Measurements from ENCODE around the gene IL11.

IL11 gene

DNA sequence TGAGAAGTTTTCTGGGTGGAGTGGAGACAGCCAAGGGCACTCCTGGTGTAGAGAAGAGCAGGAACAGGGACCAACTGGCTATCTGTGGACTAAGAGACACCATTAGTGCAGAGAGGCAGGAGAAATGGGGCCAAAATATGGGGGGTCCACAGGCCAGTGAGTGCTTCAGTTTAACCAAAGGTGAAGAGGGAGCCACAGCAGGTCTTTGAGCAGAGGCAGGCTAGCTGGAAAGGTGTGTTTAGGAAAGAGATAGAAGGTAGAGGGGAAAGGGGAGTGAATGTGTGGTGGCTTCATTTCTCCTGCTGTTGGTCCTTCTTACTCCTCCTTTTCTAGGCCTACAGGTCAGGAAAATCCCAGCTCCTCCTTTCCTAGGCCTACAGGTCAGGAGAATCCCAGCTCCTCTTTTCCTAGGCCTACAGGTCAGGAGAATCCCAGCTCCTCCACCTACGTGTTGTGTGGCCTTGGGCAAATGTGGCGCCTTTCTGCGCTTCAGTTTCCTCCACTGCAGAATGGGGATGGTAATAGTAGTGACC lies 12.3 kb upstream of the IL11 start:
- H3K4me1 Mint-ChIP-seq: peaks cover 36% of the 10 kb centered on the region
- H3K27me3 Mint-ChIP-seq (ENCODE audit: low read depth): peaks cover 11% of the 10 kb centered on the region
- peaks cover 15% of the 10 kb centered on the region for H3K36me3 Mint-ChIP-seq (ENCODE audit: low read depth)
- H3K27ac Mint-ChIP-seq: peak overlapping the region in 2 of 3 experiments; percentile 17 to 35
- TF ChIP-seq, protein P1, sequence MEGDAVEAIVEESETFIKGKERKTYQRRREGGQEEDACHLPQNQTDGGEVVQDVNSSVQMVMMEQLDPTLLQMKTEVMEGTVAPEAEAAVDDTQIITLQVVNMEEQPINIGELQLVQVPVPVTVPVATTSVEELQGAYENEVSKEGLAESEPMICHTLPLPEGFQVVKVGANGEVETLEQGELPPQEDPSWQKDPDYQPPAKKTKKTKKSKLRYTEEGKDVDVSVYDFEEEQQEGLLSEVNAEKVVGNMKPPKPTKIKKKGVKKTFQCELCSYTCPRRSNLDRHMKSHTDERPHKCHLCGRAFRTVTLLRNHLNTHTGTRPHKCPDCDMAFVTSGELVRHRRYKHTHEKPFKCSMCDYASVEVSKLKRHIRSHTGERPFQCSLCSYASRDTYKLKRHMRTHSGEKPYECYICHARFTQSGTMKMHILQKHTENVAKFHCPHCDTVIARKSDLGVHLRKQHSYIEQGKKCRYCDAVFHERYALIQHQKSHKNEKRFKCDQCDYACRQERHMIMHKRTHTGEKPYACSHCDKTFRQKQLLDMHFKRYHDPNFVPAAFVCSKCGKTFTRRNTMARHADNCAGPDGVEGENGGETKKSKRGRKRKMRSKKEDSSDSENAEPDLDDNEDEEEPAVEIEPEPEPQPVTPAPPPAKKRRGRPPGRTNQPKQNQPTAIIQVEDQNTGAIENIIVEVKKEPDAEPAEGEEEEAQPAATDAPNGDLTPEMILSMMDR (IDR thresholded peaks at IDR 0.05; ENCODE audit: unreplicated experiment in 3 of 3): no peak
- H3K9me3 Mint-ChIP-seq: no peaks in the 10 kb centered on the region
- H3K4me3 Mint-ChIP-seq: peak overlapping the region; percentile 69 to 80 (median 80)

DNA sequence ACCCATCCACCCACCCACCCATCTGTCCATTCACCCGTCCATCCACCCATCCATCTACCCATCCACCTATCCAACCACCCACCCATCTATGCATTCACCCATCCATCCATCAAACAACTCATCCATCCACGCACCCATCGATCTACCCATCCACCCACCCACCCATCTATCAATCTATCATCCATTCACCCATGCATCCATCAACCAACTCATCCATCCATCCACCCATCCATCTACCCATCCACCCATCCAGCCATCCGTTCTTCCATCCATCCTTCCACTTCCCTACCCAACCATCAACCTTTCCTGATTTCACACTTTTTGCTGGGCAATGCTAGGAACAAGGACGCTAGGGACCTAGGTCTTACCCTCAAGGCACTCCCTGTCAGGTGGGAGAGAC lies 11.8 kb upstream of the IL11 start:
- peak overlapping the region; percentile 69 to 79 (median 71) for H3K4me3 Mint-ChIP-seq
- no peaks in the 10 kb centered on the region for H3K9me3 Mint-ChIP-seq
- peaks cover 10% of the 10 kb centered on the region for H3K36me3 Mint-ChIP-seq (ENCODE audit: low read depth)
- no peak overlapping the region for H3K27ac Mint-ChIP-seq
- TF ChIP-seq, protein P1 (IDR thresholded peaks at IDR 0.05; ENCODE audit: unreplicated experiment in 3 of 3): no peak
- H3K27me3 Mint-ChIP-seq (ENCODE audit: low read depth): peaks cover 11% of the 10 kb centered on the region
- peaks cover 30% of the 10 kb centered on the region for H3K4me1 Mint-ChIP-seq

DNA sequence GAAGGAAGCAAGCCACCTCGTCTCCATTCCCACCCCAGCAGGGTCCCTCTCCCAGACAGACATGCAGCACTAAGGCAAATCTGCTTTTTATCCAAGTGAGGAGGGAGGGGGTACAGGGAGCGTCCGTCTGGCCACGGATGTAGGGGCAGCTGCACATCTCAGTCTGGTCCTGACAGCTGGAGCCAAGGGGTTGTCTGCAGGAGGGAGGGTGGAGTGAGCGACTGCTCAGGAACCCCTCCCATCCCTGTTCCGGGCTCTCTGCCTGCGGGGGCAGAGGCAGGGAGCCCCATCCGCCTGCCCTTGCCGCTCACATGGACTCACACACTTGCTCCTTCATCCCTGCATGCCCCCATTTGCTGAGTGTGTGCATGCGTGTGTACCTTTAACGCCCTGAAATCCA lies 8.9 kb upstream of the IL11 start:
- Mint-ChIP-seq H3K9me3 (no peaks in the 10 kb centered on the region), H3K36me3 (ENCODE audit: low read depth) (no peaks in the 10 kb centered on the region), H3K4me3 (peak overlapping the region in 2 of 3 experiments; percentile 13 to 31), H3K4me1 (peaks cover 19% of the 10 kb centered on the region), H3K27ac (peak overlapping the region; percentile 25 to 71 (median 43)), H3K27me3 (ENCODE audit: low read depth) (peaks cover 14% of the 10 kb centered on the region)
- TF ChIP-seq, protein P1 (IDR thresholded peaks at IDR 0.05; ENCODE audit: unreplicated experiment in 3 of 3): no peak

DNA sequence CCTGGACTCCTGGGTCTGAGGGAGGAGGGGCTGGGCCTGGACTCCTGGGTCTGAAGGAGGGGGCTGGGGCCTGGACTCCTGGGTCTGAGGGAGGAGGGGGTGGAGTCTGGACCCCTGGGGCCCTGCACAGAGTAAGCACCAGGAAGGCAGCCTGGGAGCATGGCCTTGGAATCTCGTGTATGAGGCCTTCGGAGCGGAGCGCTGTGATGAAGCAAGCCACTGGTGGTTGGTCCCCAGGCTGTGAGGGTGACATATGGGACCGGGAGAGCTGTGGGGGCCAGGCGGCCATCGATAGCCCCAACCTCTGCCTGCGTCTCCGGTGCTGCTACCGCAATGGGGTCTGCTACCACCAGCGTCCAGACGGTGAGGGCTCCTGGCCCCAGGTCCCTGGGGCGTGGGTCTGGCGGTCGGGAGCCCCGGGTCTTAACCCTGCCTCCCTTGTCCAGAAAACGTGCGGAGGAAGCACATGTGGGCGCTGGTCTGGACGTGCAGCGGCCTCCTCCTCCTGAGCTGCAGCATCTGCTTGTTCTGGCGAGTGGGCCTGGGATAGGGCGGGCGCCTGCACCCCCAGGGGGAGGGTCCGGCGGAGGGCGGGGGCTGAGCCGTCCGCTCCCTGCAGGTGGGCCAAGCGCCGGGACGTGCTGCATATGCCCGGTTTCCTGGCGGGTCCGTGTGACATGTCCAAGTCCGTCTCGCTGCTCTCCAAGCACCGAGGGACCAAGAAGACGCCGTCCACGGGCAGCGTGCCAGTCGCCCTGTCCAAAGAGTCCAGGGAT lies 7.3 kb upstream of the IL11 start:
- H3K4me3 Mint-ChIP-seq: peak overlapping the region in 1 of 3 experiments; percentile 19
- H3K27me3 Mint-ChIP-seq (ENCODE audit: low read depth): peaks cover 19% of the 10 kb centered on the region
- TF ChIP-seq, protein P1 (IDR thresholded peaks at IDR 0.05; ENCODE audit: unreplicated experiment in 3 of 3): no peak
- H3K4me1 Mint-ChIP-seq: peaks cover 25% of the 10 kb centered on the region
- no peak overlapping the region for H3K27ac Mint-ChIP-seq
- no peaks in the 10 kb centered on the region for H3K36me3 Mint-ChIP-seq (ENCODE audit: low read depth)
- H3K9me3 Mint-ChIP-seq: no peaks in the 10 kb centered on the region

DNA sequence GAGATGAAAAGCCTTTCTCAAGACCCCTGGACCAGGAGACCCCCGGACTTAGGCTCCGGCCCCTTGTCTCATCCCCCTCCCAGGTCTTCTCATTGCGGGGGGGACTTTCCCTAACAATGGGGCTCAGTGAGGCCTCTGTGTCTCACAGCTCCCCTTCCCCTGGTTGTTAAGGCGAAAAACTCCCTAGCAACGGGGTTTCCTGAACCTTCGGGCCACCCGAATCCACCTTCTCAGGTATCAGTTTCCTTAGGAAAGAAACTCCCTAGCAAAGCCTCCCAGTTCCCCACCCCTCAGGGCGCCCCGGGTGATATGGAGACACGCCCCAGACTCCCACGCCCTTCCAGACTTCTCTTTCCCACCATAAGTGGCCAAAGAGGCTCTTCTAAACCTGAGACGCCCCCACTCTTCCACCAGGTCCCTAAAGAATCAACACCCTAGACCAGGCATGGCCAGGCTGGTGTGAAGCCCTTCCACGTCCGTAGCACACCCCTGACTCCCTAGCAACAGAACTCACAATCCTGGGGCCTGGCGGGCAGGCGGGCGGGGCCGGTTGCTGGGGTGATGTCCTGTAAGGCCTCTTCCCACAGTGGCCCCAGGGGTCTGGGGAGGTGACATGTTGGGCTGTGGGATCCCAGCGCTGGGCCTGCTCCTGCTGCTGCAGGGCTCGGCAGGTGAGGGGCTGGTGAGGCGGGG lies 6.1 kb upstream of the IL11 start, which contains the start of gene TMEM190:
TSS of gene TMEM190 (plus strand) at position 586 of the 693 bp plus-strand sequence. CDS start at position 614, 28 bp downstream.
- H3K4me3 Mint-ChIP-seq: peak within 1 kb of the TSS in 2 of 3 experiments; percentile 16 to 25
- H3K36me3 Mint-ChIP-seq (ENCODE audit: low read depth): no peaks in the 10 kb centered on the region
- peak within 1 kb of the TSS in 2 of 3 experiments; percentile 17 to 24 for H3K27ac Mint-ChIP-seq
- peaks cover 21% of the 10 kb centered on the region for H3K4me1 Mint-ChIP-seq
- peaks cover 23% of the 10 kb centered on the region for H3K27me3 Mint-ChIP-seq (ENCODE audit: low read depth)
- H3K9me3 Mint-ChIP-seq: no peaks in the 10 kb centered on the region
- TF ChIP-seq, protein P1 (IDR thresholded peaks at IDR 0.05; ENCODE audit: unreplicated experiment in 3 of 3): no peak

Data from nephron (organoid).